Measurements from ENCODE around the gene SEPTIN6. TPM values are rescaled to one million over a fixed set of nuclear protein-coding genes. Genes with fewer than 3 reads are reported as not detected.
"Not testable (repeated sequence)": the region's sequence is repeated elsewhere in the genome, so short reads cannot be mapped to it uniquely, and the experiment has no call there.

The SEPTIN6 gene
- total and polyA plus RNA-seq, 10 donors: 45.1 to 139 (median 97.3) TPM

DNA sequence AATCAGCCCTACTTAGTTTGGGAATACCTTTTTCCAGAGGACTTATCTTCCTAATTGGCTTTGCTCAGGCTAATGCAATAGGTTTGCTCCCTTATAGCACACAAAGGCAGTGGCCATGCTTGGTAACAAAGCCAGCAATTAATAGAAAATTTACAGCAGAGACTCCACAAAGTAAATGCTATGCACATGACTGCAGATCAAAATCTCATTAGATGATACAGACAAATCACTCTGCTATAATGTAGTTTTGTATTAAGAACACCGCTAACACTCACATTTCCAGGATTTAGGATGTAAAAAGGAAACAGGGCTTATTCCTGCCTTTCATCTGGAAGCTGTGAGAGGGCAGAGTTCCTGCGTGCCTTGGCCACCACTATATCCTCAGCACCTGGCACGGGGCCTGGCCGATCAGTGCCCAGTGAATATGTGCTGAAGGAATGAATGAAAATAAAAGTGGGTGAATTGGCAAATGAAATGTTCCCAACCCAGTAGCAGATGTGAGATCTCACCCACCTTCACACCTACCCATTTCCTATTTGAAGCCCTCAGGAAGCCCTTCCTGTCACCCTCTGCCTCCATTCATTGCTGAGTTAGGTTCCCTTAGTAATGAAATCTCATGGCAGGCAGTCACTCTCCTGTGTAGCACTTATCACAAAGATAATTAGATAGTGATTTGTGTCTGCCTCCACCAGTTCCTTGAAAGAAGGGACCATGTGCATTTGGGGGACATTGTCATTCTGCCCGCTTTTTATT is 5.1 kb downstream of the SEPTIN6 start:
- H3K27me3 ChIP-seq (replicated peaks in 1 of 7): no peaks in the 10 kb centered on the region
- no peaks in the 10 kb centered on the region for H3K36me3 ChIP-seq
- H3K4me3 ChIP-seq: peak overlapping the region in 1 of 8 donors; percentile 96
- peak overlapping the region; percentile 80 to 98 (median 92) for H3K27ac ChIP-seq
- intact Hi-C loops (cut with DNase I; ENCODE audit: low total_unique reads): no loop called here
- DNase-seq: no peak
- TF ChIP-seq POLR2A (IDR thresholded peaks at IDR 0.05): no peak
- TF ChIP-seq, protein P1, sequence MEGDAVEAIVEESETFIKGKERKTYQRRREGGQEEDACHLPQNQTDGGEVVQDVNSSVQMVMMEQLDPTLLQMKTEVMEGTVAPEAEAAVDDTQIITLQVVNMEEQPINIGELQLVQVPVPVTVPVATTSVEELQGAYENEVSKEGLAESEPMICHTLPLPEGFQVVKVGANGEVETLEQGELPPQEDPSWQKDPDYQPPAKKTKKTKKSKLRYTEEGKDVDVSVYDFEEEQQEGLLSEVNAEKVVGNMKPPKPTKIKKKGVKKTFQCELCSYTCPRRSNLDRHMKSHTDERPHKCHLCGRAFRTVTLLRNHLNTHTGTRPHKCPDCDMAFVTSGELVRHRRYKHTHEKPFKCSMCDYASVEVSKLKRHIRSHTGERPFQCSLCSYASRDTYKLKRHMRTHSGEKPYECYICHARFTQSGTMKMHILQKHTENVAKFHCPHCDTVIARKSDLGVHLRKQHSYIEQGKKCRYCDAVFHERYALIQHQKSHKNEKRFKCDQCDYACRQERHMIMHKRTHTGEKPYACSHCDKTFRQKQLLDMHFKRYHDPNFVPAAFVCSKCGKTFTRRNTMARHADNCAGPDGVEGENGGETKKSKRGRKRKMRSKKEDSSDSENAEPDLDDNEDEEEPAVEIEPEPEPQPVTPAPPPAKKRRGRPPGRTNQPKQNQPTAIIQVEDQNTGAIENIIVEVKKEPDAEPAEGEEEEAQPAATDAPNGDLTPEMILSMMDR (IDR thresholded peaks at IDR 0.05 in 8 of 11, conservative IDR thresholded peaks at IDR 0.05 in 3 of 11): no peak
- peak in 1 of 3 donors; percentile 62 for TF ChIP-seq POLR2AphosphoS5 (IDR thresholded peaks at IDR 0.05)
- H3K4me1 ChIP-seq: peaks cover 41 to 92% (median 65%) of the 10 kb centered on the region in 6 donors
- WGBS, 5 donors: 54 to 71% (median 59%) methylated on average over 5 of the region's 5 CpGs
- no peaks in the 10 kb centered on the region for H3K9me3 ChIP-seq

DNA sequence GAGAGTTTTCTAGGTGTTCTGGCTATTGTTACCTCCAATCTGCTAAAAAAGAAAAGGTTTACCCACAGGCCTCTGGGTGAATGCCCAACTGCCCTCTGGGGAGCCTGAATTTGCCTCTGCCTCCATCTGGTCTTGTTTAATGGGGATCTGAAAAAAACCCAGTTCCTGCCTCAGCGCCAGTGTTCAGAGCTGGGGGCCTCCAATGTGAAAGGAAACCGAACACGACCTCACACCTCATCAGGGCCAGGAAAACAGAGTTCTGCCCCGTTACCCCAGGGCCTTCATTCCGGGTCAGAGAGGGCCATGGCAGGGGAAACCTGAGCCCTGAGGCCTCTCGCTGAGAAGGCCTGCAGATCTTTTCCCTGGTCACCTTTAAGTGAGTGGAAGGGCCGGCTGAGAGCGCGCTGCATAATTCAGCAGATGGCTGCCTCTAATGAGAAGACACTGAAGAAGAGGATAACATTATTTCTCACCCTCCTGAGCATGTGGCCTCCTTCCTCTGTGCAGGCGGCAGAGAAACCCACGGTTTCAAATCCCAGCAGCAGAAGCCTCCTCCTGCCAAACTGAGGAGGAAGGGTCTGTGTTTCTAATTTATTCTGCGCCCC is 6.8 kb downstream of the SEPTIN6 start:
- Histone ChIP-seq H3K27me3 (replicated peaks in 1 of 7) (no peaks in the 10 kb centered on the region), H3K4me1 (peaks cover 48 to 100% (median 76%) of the 10 kb centered on the region in 6 donors), H3K36me3 (no peaks in the 10 kb centered on the region), H3K4me3 (peak overlapping the region in 2 of 8 donors; percentile 2 to 54), H3K9me3 (no peaks in the 10 kb centered on the region), H3K27ac (peak overlapping the region; percentile 80 to 98 (median 92))
- intact Hi-C loops (cut with DNase I; ENCODE audit: low total_unique reads): no loop called here
- DNase-seq: peak; percentile 79
- TF ChIP-seq POLR2A (IDR thresholded peaks at IDR 0.05) (no peak), POLR2AphosphoS5 (IDR thresholded peaks at IDR 0.05) (peak in 2 of 3 donors; percentile 54 to 63)
- WGBS, 5 donors: 21 to 50% (median 33%) methylated on average over 8 to 12 of the region's 12 CpGs

DNA sequence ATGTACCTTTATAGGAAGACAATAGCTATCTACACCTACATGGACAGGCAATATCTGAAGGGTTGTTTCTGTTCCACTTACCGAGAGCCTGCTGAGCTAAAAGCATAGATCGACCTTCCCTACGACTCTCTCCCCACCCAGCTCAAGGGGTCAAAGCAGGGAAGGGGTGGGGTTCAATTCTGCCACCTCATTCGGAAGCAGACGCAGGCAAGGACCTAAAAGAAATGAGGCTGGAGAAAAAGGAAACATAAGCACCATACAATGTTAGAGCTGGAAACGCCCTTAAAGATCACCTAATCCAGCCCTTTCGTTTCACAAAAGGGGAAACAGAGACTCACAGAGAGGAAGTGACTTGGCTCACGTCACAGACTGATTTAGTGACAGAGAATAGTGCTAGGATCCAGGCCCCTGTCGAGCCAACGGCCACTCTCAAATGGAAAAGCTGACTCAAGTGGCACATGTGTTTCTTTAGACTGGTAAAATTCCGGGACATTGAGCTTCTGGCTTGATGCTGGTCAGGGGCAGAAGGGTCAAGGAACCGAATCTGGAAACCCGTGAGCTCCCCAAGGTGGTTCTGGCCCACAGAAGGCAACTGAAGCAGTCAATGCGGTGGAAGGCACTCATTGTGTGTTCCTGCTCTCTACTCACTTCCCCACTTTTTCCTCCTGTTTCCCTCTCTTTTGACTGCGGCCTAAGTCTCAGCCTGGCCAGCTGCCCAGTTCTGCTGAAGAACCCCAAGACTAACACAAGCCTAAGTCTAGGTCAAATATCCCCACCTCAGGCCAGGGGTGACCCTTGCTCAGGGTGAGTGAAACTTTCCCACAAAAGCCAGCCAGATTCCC is 7.5 kb downstream of the SEPTIN6 start:
- H3K36me3 ChIP-seq: no peaks in the 10 kb centered on the region
- no peak for DNase-seq
- H3K4me3 ChIP-seq: peak overlapping the region in 3 of 8 donors; percentile 2 to 54 (median 2)
- H3K9me3 ChIP-seq: no peaks in the 10 kb centered on the region
- H3K27me3 ChIP-seq (replicated peaks in 1 of 7): no peaks in the 10 kb centered on the region
- peaks cover 52 to 100% (median 78%) of the 10 kb centered on the region in 6 donors for H3K4me1 ChIP-seq
- intact Hi-C loops (cut with DNase I; ENCODE audit: low total_unique reads): no loop called here
- TF ChIP-seq POLR2AphosphoS5 (IDR thresholded peaks at IDR 0.05) (peak in 2 of 3 donors; percentile 22 to 75), POLR2A (IDR thresholded peaks at IDR 0.05) (peak in 2 of 3 donors; percentile 13 to 26)
- TF ChIP-seq, protein P1 (IDR thresholded peaks at IDR 0.05 in 8 of 11, conservative IDR thresholded peaks at IDR 0.05 in 3 of 11): no peak
- WGBS, 5 donors: 2 to 20% (median 16%) methylated on average over 11 to 15 of the region's 15 CpGs
- peak overlapping the region; percentile 80 to 98 (median 92) for H3K27ac ChIP-seq

DNA sequence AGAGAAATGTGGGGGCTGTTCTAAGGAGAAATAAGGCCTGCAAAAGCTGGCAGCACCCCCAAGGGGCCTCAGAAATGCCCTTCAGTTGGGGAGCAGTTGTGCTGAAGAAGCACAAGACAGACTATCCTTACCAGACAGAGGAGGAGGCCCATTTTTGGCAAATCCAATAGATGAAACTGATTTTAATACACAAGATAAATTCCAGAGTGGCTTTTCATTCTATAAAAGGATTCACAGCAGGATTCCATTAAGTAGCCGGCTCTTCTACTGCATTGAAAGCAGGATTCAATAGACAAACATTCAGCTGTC is 8.1 kb downstream of the SEPTIN6 start:
- 10 to 44% (median 19%) methylated on average over 1 of the region's 1 CpG for WGBS, 5 donors
- peak overlapping the region in 2 of 8 donors; percentile 2 to 54 for H3K4me3 ChIP-seq

DNA sequence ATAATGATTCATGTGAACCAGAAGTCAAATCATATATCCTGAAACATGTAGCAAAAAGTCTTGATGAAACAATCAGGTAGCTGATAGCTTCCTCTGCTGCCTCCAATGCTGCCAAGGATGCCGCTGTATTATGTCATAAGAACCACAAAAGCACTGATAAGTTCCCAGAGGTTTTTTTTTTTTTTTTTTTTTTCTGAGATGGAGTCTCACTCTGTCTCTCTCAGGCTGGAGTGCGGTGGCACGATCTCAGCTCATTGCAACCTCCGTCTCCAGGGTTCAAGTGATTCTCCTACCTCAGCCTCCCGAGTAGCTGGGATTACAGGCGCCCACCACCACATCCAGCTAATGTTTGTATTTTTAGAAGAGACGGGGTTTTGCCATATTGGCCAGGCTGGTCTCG is 8.7 kb downstream of the SEPTIN6 start:
- H3K27me3 ChIP-seq (replicated peaks in 1 of 7); intact Hi-C loops (cut with DNase I; ENCODE audit: low total_unique reads); H3K9me3 ChIP-seq; H3K36me3 ChIP-seq; DNase-seq: not testable (repeated sequence)
- Histone ChIP-seq H3K27ac (peak overlapping the region; percentile 80 to 98 (median 92)), H3K4me3 (peak overlapping the region in 1 of 8 donors; percentile 54), H3K4me1 (peaks cover 56 to 100% (median 82%) of the 10 kb centered on the region in 6 donors)
- 57 to 80% (median 65%) methylated on average over 7 to 8 of the region's 8 CpGs for WGBS, 5 donors

More for the DNA sequence above, 8.1 kb downstream of the SEPTIN6 start:
- TF ChIP-seq POLR2A (IDR thresholded peaks at IDR 0.05) (no peak), POLR2AphosphoS5 (IDR thresholded peaks at IDR 0.05) (no peak)
- TF ChIP-seq, protein P1 (IDR thresholded peaks at IDR 0.05 in 8 of 11, conservative IDR thresholded peaks at IDR 0.05 in 3 of 11): no peak
- Histone ChIP-seq H3K9me3 (no peaks in the 10 kb centered on the region), H3K27me3 (replicated peaks in 1 of 7) (no peaks in the 10 kb centered on the region), H3K36me3 (no peaks in the 10 kb centered on the region), H3K27ac (peak overlapping the region; percentile 80 to 98 (median 92)), H3K4me1 (peaks cover 52 to 100% (median 80%) of the 10 kb centered on the region in 6 donors)
- DNase-seq: no peak
- intact Hi-C loops (cut with DNase I; ENCODE audit: low total_unique reads): no loop called here
